ENCODE data around the gene ATP9A. TPM values are rescaled to one million over a fixed set of nuclear protein-coding genes. Genes with fewer than 3 reads are reported as not detected.

The ATP9A gene
- total and polyA plus RNA-seq, 2 of the 8 experiments (the other 6 are each of a cell fraction or from before 2014, with no cell fraction given), result 5.0 to 6.4 TPM

DNA sequence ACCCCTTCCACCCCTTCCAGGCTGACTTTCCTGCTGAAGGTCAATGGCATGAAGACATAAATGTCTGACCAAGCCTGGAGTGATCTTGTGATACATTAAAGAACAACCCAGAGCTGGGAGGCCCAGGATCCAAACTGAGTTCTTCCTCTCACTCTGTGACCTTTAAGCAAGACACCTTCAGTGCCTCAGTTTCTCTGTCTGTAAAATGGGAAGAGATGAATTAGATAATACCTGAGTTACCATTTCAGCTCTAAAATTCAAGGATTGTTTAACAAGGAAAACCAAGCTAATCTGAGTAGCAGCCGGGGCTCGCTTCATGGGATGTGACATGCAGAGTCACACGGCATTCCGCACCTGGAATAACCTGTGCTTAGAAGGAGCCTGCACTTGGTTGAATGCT lies 218.7 kb downstream of the ATP9A start (continued):
- TF ChIP-seq, protein P1, sequence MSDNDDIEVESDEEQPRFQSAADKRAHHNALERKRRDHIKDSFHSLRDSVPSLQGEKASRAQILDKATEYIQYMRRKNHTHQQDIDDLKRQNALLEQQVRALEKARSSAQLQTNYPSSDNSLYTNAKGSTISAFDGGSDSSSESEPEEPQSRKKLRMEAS (IDR thresholded peaks at IDR 0.05), result no peak

All from H1 (cell line).